DMS53 (cell line): ENCODE measurements around the gene CARD11.

Experiments
- DNase-seq: peaks from one replicate; lab custom pipeline; 2025; lab: John Stamatoyannopoulos, UW

CARD11 gene

DNA sequence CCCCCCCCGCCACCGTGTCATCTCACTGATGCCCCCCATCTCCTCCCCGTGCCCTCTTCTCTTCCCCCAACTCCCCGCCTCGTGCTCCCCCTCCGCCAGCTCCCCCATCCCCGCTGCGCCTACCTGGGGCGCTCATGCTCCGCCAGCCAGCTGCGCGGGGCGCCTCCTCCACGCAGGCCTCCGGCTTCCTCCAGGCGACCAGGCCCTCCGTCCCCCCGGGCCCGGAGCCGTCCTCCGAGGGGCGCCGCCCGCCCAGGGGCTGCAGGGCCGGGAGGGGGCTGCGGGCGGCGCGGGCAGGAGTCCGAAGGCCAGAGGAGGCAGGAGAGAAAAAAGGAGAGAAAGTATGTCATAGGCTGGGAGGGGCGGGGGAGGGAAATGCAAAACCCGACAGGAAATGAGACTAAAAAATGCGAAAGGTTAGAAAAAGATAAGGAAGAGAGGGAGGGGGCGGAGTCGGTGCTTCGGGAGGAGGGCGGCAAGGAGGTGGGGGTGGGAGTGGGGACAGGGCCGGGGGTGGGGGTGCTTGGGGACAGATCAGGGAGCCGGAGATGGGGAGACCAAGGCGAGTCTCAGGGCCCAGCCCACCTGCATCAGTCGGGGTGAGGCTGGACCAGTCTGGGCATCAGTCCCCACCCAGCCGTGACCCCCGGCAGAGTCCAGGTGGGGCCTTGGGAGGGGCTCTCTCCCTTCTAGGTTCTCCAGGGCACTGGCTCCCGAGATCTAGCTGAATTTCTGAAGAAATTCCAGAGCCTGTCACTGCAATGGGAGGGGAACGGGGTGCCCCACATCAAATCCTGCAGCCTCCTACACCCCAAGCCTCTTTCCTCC, at the start of gene CARD11:
TSS of gene CARD11 (minus strand) at position 324 of the 828 bp plus-strand sequence. CDS start 85,361 bp downstream, outside the sequence.
- no peak for DNase-seq

DNA sequence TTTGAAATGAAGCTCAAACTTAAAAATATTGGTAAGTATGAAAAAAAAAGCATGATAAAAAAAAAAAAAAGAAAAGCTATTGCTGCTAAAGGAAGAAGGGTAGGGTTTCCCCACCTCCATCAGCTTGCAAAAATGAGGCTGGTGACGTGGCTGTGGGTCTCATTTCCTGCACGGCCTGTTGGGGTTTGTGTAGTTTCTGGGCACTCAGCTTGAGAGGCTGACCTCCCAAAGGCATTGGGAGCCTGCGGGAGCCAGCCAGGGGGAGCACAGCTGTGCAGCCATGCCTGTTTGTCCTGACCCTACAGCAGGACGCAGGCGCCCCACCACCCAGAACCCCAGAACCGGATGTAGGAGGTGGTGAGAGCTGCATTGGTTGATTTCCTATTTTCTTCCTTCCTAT, 48.8 kb upstream of the CARD11 start:
- DNase-seq: no peak

DNA sequence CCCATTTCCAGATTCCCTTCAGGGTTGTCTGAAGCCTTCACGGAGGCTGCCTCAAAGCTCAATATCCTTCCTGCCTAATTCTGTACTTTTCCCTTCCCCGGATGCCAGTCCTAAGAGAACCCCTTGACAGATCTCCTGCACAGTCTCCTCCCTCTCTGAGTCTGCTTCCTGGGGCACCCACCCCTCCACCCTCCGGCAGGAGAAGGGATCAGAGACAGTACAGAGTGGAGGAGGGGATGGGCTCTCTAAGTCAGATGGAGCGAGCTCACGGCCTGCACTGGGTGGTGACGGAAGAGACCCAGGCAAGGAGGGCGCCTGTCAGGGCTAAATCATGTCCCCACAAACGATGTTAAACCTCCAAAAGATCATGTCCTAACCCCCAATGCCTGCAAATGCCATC, 48.0 kb upstream of the CARD11 start:
- no peak for DNase-seq

DNA sequence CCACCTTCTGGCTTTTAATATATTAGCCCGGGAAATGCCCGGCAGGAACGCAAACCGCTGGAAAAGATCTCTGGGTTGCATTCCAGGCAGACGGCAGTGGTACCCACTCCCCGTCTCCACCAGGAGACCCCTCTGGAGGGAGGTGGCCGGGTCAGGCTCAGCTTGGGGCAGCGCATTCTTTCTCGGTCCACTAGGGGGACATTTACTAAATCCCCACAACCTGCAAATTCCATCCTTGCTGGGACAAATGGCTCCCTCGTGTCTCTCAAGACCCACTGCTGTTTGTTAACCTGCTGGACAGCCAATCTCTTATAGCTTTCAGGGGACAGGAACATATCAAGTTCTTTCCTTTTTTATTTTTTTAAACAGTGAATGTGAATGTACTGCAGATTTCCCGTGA, 45.8 kb upstream of the CARD11 start:
- peak; percentile 35 for DNase-seq

DNA sequence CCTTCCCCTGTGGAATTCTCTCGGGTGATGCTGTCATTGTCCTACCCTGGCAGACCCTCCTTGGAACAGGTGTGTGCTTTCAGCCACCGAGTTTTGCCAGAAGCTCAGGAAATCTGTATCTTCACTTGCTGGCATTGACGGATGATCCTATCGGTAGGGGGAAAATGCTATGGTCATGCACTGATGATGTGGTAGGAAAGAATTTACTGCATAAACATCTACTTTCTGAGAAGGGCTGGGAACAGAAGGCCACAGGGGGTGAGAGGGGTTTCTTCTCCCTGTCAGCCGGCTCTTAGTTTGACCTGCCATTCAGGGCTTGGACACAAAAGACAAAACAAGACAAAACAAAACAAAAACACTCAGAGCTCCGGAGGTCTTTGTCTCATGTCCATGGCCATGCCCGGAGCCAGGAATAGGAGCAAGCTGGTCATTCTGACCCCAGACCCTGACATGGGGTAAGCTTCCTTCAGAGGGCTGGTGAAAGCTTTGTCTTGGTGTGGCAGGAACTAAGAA, 43.6 kb upstream of the CARD11 start:
- DNase-seq: no peak

DNA sequence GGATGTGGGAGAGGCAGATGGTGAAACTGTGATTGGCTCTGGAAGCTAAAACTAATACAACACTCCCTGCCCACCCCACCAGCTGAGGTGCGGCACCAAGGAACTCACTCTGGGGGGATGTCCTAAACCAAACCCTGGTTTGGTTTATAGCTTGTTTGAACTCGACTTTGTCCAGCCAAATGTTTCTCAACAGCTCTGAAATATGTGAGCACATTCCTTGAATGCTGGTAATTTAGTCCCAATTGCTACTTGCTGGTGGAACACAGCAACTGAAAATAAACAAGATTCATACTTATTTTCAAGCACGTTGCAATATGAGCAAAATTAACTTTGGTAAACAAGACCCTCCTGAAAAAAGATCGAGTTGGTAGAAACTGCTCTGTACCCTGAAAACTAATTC, 39.7 kb upstream of the CARD11 start:
- no peak for DNase-seq

DNA sequence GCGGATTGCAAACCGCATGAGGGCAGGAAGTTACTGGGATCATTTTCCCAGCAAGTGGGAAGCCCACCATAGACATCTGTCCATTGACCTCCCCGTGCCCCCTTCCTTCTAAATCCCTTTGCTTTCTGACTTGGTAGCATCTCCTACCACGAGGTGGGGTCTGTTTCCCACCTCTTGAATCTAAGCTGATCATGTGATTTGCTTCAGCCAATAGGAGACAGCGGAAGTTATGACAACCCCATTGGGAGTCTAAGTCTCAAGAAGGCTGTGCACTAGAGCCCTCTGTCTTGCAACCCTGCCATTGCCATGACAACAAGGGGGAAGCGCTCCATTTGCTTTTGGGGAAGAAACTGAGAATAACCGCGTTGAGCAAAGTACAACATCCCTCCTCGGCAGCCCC, 39.2 kb upstream of the CARD11 start:
- DNase-seq: no peak

DNA sequence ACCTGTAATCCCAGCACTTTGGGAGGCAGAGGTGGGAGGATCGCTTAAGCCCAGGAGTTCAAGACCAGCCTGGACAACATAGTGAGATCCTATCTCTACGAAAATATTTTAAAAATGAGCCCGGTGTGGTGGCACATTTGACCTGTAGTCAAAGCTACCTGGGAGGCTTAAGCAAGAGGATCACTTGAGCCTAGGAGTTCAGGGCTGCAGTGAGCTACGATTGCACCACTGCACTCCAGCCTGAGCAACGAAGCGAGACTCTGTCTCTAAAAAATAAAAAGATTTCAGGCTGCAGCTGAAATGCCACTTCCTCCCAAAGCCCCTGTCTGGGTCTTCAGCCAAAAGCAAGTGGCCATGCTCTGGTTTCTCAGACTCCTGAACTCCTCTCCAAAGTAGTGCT, 38.7 kb upstream of the CARD11 start:
- DNase-seq: no peak

DNA sequence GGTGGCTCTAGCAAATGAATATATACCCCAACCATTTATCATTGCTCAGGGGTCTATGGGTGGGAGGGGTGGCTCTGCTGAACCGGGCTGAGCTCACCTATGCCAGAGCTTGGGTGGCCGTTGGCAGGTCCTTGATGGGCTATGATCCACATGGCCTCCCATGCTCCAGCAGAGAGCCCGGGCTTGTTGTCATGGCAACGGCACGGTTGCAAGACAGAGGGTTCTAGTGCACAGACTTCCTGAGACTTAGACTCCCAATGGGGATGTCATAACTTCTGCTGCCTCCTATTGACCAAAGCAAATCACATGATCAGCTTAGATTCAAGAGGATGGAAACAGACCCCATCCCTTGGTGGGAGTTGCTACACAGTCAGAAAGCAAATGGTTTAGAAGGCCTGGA, 36.4 kb upstream of the CARD11 start:
- no peak for DNase-seq

DNA sequence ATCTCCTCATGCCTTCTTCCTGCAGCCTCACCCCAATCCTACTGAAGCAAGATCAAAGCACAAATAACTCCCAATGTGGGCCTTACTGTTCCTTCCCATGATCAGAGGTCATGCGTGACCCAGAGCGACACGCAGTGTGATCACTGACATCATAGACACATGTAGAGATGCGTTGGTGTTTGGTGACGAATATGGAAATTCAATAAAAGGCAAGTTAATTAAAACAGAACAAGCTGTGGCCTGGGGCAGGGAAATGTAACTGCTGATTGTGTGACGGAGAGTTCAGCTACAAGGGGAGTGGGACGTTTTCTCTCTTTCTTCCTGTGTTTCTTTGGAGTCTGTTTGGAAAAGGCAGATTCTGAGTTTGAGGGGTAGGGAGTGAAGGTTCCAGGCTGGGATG, 34.8 kb upstream of the CARD11 start:
- no peak for DNase-seq

DNA sequence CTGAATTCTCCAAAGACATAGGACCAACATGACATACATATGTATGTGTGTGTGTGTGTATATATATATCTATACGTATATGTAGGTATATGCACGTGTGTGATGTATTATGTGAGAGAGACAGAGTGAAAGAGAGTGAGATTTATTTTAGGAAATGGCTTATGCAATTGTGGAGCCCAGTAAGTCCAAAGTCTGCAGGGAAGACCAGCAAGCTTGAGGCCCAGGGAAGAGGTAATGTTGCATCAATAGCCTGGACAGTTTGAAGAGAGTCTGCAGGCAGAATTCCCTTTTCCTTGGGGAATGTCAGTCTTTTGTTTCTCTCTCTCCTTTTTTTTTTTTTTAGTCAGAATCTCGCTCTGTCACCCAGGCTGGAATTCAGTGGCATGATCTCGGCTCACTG, 33.0 kb upstream of the CARD11 start:
- no peak for DNase-seq

DNA sequence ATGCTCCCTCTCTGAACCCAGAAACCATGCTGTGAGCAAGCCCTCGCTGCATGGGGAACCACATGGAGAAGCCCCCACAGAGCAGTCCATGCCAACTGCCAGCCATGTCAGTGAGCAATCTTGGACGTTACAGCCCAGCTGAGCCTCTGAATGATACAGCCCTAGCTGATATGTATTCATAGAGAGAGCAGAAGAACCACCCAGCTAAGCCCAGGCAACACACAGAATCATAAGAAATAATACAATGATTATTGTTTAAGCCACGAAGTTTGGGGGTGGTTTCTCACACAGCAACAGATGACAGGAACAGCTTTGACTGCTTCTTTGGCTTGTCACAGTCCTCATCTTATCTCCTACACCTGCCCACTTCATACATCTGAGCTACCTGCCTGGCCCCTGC, 32.5 kb upstream of the CARD11 start:
- no peak for DNase-seq

DNA sequence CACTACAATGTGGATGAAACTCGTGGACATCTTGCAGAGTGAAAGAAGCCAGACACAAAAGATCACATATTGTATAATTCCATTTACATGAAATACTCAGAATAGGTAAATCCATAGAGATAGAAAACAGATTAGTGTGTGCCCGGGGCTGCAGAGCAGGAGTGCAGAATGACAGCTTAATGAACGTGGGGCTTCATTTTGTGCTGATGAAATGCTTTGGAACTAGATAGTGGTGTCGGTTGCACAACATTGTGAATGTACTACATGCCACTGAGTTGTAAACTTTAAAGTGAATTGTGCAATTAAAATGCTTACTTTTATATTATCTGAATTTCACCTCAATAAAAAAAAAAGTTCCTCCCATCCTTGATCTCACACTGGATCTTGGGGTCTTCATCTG, 31.8 kb upstream of the CARD11 start:
- DNase-seq: no peak

DNA sequence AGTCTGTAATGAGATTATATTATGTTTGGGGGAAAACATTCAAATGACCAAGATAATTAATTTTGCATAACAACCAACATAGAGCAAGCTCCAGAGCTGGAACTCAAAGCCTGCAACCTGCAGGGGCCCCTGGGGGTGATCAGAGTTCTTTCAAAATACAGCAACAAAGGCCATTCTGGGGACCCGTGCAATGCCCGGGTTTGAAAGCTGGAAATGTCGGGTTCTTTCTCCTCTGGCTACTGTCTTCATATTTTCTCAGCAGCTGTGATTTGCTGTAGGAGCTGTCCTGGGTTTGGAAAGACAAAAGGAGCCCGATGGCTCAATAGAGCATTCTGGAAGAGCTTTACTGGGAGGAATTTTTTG, 30.8 kb upstream of the CARD11 start:
- no peak for DNase-seq

DNA sequence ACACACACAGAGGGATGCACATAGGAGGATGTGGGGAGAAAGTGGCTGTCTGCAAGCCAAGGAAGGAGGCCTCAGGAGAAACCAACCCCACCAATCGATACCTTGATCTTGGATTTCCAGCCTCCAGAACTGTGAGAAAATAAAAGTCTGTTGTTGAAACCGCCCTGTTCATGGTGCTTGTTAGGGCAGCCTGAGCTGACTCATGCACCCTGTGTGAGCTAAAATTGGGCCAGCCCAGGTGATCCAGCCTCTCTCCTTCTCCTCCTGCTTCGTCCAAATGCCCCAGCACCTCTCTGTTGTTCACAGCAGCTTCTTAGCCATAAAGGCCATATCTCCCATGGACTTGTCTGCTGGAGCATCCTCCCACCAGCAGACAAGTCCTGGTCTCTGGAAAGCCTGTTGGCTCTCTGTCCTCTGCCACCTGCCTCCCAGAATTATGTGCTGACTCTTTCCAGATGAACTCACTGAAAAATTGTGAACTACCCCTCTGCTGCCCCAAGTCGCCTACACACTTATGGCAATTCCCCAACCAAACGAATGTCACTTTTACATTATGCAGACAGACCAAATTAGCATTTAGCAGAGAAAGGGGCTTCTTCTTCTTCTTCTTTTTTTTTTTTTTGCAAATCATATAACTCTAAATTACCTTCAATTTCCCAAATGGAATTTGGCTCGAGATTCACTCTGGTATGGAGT, 30.2 kb upstream of the CARD11 start:
- no peak for DNase-seq

DNA sequence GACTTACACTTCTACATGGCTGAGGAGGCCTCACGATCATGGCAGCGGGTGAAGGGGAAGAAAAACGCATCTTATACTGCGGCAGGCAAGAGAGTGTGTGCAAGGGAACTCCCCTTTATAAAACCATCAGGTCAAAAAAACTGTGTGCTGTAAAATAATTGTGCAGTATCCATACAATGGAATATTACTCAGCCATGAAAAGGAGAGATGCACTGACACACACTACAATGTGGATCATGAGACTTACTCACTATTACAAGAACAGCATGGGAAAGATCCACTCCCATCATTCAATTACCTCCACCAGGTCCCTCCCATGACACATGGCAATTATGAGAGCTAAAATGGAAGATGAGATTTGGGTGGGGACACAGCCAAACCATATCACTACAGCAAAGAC, 27.2 kb upstream of the CARD11 start:
- no peak for DNase-seq

DNA sequence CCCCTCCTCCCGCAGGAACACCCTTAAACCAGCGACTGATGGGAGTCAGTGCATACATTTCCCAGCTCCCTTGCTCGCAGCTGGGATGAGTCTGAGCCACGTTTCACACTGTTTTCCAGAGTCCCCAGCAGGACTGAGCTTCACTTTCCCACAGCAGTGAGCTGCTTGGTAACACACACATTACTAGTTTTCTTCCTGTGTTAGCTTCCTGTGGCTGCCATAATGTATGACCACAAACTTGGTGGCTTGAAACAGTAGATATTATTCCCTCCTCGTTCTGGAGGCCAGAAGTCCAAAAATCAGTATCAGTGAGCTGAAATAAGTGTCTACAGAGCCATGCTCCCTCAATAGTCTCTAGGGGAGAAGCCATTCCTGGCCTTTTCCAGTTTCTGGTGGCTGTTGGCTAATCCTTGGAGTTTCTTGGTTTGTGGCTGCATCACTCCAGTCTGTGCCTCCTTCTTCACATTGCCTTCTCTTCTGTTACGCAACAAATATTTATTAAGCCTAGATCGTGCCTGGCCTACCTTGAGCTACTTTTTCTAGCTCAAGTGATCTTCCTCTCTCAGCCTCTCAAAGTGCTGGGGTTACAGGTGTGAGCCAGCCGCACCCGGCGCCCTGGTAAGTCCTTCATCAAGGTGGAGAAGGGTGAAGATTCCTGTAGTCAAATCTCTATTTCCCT, 26.2 kb upstream of the CARD11 start:
- DNase-seq: no peak

DNA sequence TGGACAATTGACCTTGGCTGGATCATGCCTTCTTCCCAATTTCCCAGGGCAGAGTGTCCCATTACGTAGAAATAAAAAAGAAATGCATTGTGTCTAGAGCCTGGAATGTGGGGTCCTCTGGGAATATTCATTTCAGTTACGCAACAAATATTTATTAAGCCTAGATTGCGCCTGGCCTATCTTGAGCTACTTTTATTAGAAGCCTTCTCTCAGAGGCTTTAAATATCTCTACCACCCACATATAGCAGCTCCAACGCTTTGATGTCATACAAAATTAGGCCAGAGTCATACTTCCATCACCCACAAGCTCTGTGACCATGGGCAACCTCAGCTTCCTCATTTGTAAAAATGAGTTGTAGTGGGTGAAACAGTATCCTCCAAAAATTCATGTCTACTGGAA, 24.9 kb upstream of the CARD11 start:
- DNase-seq: no peak

DNA sequence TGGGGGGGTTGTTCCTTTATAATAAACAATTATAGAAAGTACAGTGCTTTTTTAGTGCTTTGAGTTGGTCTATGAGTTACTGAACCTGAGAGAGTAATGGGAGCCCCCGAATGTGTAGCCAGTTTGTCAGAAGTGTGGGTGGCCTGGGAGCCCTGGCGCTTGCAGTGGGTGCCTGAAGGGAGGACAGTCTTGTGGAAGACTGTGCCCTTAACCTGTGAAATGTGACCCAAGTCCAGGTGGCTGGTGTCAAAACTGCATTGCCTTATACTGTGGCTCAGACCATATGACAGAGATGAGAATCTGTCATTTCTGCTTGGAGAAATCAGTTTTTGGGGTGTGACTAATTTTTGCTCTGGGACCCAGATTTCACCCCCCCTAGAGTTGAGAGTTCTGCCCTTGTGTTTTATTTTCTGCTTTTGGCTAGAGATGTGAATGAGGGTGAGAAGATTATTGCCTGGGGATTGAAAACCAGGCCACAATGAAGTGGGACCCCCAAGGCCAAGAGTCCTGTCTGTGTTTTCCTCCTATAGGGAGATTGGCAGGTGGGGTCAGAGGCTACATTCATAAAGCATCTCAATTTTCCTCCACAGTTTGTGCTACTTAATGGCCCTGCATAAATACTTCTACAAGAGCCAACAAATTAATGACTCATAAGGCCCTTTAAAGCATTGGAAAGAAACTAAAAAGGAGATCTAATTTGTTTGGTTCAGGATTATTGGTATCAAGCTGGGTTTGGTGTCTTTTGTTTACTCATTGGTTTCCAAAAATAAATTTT, 24.1 kb upstream of the CARD11 start:
- no peak for DNase-seq

DNA sequence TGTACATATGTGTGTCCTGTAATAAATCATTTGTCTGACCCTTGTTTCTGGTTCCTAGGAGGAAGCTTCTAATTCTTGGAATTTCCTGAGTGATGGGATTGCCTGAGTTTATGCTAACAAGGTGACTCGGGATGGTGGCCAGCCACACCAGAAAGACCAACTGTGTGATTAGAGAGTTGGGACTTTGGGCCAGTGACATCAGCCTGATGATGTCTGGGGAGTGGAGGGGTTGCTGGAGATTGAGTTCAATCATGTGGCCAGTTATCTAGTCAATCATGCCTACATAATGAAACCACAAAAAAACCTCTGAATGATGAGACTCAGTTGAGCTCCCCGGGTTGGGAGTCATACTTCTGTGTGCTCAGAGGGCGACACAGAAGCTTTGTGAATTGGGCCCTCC, 23.5 kb upstream of the CARD11 start:
- DNase-seq: no peak

DNA sequence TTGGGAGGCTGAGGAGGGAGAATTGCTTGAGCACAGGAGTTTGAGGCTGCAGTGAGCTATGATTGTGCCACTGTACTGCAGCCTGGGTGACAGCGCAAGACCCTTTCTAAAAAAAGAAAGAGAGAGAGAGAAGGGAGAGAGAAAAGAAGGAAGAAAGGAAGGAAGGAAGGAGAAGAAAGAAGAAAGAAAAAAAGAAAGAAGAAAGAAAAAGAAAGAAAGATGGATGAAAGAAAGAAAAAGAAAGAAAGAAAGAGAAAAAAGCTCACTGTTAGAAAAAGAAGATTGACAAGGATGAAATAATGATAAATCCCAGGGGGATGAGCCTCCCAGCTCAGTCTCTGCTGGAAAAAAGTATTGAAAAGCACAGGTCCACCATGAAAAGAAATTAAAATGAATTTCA, 22.8 kb upstream of the CARD11 start:
- no peak for DNase-seq

DNA sequence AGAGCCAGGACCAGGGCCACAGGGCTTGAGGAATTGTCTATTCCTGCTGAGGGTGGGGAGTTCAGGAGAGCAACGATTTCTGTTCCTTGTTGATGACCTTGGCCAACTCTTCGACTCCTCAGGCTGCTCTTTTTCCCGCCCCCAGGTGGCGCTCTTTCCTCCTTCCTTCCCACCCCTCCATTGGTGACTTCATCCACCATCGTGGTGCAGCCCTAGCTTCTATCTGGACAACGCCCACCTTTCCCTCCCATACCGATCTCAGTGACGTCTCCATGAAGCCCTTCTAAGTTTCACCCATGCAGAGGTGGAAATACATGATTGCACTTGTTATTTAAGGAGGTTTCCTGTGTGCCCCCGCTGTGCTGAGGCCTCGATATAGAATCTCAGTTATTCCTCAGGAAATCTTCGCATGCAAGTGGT, 22.1 kb upstream of the CARD11 start:
- DNase-seq: peak; percentile 42
